NCI-H2081 (cell line): ENCODE results near the gene P3R3URF.
A peak's percentile ranks its signal among the peaks of the same experiment; 100 is the strongest.

Source experiments
- DNase-seq, 2 experiments: peaks; one replicate each; lab custom pipeline; 2025; lab: John Stamatoyannopoulos, UW

P3R3URF gene

DNA sequence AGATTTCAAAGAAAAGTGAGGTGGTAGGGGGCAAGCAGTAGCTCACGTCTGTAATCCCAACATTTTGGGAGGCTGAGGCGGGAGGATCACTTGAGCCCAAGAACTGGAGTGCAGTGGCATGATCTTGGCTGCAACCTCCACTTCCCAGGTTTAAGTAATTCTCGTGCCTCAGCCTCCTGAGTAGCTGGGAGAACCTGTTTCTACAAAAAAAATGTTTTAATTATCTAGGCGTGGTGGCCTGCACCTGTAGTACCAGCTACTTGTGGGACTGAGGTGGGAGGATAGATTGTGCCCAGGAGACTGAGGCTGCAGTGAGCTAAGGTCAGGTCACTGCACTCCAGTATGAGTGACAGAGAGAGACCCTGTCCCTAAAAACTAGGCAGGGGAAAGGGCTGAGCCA is 4.0 kb downstream of the P3R3URF start:
- no peak for DNase-seq

- DNase-seq = no peak
Measured at GRCh38 chr1:46171871-46172270, 4.4 kb downstream of the P3R3URF start.

- no peak for DNase-seq
Measured at GRCh38 chr1:46171351-46171750, 4.9 kb downstream of the P3R3URF start.

GRCh38 chr1:46169811-46170454 is 6.4 kb downstream of the P3R3URF start:
- no peak for DNase-seq

DNA sequence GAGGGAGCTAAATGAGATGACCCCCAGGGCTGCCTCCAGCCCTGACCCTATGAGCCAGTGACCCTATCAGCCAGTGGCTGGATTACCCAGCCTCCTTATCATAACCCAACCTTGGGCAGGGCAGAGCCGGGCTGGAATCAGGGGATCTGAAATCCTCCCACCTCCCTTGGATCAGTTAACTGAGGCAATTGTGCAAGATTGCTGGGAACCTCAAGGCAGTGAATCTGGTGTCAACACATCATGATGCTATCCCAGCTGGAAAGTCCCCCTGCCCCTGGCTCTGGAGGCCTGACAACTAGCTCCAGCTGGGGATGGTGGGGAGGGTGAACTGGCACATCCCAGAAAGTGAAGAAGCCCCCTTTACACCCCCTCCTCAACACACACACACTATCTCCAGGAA is 7.8 kb downstream of the P3R3URF start:
- DNase-seq = no peak

- DNase-seq = no peak
Measured at GRCh38 chr1:46166521-46167462, 9.5 kb downstream of the P3R3URF start.

DNA sequence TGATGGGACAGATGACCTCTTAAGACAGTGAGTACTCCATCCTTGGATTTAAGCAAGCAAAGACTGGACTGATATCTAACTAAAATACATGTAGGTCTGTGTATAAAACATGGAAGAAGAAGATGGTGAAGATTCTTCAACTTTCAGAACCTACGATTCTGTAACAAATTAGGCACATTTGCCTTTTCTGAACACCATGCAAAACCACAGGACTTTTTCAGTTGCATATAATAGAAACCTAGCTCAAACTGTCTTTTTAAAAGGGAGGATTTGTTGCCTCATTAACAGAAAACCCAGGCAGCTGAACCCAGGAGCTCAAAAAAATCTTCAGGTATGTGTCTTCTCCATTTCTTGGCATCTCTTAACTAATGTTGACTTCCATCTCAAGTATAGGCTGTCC is 16.1 kb downstream of the P3R3URF start:
- DNase-seq = no peak

DNA sequence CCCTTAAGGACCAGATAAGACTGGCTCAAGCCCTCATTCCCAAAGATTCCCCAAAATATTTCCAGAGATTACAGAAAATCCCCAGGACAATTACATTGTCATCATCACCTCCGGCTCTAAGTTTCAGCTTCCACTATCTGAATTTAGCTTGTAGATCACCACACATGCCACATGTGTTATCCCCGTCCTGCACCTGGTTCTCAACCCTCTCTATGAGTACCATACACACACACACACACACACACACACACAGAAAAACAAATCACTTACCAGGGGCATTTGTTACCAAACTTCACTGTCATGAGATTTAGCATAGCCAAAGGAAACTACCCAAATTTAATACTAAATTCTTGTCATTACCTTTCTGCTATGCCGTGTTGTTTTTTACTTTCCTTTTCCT is 16.8 kb downstream of the P3R3URF start:
- DNase-seq = no peak

DNA sequence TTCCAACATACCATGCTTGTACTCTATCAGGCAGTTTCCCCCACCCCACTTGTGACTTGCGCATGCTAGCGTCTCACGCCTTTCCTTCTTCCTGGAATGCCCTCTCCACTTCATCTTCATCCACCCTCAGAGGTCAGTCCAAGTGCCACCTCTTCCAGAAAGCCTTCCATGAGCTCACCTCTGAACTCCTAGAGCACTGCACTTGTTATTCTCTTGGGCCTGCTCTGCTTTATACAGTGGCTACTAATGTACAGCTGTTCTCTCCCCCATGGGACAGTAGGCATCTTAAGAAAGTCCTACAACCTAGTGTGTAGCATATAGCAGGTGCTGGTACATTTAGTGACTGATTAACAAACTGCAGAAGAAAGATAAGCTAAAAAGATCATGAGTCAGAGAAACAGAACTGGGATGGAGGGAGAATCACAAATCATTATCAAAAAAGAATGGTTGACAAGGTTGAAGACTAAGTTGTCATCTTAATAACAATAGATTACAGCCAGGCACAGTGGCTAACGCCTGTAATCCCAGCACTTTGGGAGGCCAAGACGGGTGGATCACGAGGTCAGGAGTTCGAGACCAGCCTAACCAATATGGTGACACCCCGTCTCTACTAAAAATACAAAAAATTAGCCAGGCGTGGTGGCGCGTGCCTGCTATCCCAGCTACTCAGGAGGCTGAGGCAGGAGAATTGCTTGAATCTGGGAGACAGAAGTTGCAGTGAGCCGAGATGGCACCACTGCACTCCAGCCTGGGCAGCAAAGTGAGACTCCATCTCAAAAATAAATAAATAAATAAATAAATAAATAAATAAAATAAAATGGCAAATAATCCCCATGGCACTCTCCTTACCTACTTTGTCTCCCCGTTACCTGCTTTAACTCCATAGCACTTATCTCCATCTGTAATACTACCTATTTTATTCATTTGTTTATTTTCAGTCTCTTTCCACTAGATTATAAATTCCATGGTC is 17.7 kb downstream of the P3R3URF start:
- DNase-seq = no peak

DNA sequence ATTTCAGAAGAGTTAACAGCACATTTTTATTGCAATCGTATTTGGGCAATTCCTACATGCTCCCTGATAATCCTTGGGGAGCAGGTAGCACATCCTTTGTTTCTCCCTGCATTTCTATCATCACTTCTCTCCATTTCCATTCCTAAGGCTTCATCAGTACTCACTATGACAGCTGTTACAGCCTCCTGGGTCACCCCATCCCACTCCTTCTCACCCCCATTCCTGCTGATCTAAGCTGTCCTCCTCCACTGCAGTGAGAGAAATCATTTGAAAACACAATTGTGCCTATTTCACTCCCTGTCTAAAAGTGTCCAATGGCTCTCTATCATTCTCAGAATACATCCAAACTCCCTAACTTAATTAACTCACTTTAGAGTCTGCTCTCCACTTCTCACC is 18.4 kb downstream of the P3R3URF start:
- no peak for DNase-seq

- DNase-seq = no peak
Measured at GRCh38 chr1:46153732-46154131, 22.6 kb downstream of the P3R3URF start.

DNA sequence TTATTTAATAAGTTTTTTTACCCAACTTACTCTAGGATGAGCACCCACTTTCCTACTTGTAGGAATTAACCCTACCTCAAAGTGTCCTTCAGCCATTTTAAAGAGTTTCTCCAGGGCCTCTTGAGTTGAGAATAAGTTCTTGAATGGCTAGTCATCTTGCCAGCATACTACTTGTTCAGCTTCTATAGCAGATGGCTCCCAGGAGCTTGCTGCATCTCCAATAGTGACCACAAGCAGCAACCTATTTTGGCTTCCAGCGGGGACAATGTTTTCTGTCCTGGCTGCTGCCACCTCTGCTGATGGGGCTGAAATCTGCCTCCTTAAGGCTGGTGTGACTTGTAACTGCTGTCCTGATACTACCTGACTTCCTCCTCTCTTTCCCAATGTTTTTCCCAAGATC is 23.1 kb downstream of the P3R3URF start:
- DNase-seq = no peak

- no peak for DNase-seq
Measured at GRCh38 chr1:46152016-46152415, 24.3 kb downstream of the P3R3URF start.

GRCh38 chr1:46150085-46150484 is 26.2 kb downstream of the P3R3URF start:
- DNase-seq = no peak

- DNase-seq = no peak
Measured at GRCh38 chr1:46148318-46148717, 28.0 kb downstream of the P3R3URF start.

- no peak for DNase-seq
Measured at GRCh38 chr1:46137916-46138315, 38.4 kb downstream of the P3R3URF start.

- DNase-seq = peak; percentile 34 to 77
Measured at GRCh38 chr1:46136711-46137110, 39.6 kb downstream of the P3R3URF start.

DNA sequence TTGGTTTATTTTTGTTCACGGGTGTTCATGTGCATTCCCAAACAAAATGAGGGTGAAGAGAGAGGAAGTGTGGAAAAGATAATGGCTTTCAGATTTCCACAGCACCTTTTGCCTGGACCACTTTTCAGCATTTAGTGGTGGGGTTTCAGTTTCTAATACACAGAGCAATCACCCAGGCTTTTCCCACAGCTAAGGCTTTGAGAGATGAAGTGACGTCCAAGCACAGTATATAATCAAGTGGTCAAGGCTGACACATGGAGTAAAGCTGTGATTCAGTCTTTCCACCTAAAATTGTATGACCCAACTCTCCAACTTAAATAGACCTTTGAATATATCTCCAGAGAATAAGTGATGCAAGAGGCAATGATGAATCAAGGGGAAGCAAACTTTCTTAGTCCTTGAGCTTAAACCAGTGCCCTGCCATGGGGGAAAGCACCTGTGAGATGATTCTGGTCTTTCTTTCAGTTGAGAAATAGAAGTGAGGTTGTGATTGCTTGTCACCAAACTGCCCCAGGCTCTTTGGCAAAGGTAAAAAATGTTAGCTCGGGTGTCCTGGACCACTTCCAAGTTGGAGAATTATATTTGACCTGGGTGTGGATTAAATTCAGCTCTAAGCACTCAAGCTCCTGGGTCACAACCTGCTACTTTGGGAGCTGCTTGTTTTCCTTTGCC is 41.5 kb downstream of the P3R3URF start:
- DNase-seq = peak; percentile 85 to 92

DNA sequence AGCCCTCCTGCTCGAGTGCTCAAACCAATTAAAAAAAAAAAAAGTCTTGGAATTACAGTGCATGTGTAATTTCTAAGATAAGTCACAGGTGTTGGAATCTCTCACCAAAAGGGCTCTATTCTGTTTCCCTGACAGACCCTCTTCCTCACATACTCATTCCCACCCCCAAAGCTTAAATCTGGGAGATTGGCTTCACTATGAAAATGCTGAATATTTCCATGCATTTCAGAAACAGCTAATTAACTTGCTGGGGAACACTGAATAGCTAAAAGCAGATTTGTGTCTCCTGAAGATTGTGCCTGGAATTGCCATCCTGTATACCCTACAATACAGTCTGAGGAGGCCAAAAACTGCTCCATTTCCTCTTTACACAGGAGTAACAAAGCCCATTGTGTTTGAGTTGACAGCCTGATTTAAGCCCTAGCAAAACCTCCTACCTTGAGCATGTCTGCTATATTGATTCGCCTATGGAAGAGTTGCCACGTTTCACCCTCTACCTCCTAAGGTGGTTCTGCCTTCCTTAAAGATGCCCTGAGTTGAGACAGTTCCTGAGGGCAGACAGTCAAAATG is 42.4 kb downstream of the P3R3URF start:
- peak; percentile 11 to 65 for DNase-seq

GRCh38 chr1:46133181-46133658 is 43.1 kb downstream of the P3R3URF start:
- DNase-seq = peak; percentile 95

DNA sequence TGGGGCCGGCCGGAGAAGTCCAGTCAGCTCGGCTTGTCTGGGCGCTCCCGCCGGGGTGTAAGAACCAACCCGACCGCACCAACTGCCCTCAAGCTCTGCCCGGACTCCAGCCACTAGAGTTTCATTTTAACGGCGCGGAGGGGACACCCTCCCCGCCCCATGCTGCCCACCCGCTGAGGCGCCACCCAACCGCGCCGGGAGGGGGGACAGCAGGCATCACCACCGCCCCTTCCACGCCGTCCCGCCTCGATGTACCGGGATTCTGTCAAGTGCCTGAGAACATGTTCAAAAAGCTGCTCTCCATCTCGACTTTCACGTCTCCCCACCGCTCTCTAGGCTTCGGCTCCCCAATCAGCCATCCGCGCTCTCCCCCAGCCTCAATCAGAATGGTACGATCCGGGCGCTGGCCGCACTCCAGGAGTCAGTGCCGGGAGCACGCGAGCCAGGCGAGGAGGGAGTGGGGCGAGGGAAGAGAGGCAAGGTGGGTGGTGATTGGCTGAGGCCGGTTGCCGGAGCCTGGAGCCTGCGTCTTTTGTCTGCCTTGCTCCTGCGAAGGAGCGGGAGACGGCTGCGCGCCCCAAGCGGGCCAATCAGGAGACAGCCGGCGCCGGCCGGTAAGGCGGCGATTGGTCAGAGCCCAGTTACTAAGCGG is 43.6 kb downstream of the P3R3URF start, which contains the start of gene PIK3R3:
TSS of gene PIK3R3 (minus strand) at position 101 of the 652 bp plus-strand sequence. CDS start 677 bp downstream, outside the sequence.
- DNase-seq = peak; percentile 99 to 100
